ENCODE measurements around the gene MRPS31.
"Not testable (repeated sequence)": the region's sequence is repeated elsewhere in the genome, so short reads cannot be mapped to it uniquely, and the experiment has no call there.

The MRPS31 gene

DNA sequence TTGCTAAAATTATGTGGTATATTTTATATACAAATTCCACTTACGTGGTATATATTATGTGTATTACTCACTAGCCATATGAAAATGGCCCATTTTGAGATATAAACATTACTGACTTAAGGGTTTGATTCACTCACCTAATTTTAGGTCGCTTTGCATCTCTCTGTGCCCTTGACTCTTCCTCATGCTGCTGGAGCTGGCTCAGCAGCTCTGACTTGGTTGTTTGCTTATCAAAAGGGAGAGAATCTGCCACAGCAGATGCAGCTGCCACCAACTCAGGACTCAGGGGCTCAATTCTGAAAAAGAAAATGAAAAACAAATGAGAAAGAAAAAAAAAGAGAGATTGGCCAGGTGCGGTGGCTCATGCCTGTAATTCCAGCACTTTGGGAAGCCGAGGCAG lies 12.2 kb downstream of the MRPS31 start:
- no peak for DNase-seq

GRCh38 chr13:40756042-40756441 lies 14.9 kb downstream of the MRPS31 start:
- DNase-seq: no peak

DNA sequence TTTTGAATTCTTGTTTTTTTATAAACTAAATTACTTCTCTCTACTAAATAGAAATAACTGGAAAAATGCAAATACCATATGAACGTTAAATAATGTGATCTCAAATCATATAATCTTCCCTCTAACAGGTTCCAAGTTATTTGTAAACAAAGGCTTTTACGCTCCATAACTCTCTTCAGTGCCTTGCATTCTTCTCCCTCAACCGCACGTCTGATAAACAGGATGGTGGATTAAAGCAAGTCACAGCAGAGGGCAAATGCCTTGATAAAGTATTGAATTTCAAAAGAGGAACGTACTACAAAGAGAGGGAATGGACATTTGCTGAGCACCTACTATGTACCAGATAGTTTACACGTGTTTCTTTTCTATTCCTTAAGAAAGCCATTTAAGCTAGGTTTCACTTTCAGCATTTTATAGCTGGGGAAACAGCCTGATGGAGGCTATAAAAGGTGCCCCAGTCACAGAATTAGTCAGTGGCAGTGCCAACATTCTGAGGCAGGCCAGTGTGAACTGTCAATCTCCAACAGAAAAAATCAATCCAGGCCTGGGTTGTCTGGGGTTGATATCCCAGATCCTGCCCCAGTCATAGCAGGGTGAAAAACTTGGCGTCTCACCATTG lies 15.8 kb downstream of the MRPS31 start:
- peak in 1 of 5 experiments; percentile 8 for DNase-seq

- no peak for DNase-seq
Measured at GRCh38 chr13:40749327-40749726, 21.7 kb downstream of the MRPS31 start.

- DNase-seq: peak in 1 of 5 experiments; percentile 29
Measured at GRCh38 chr13:40735232-40735548, 35.8 kb downstream of the MRPS31 start.

GRCh38 chr13:40734536-40735231 lies 36.3 kb downstream of the MRPS31 start:
- DNase-seq: not testable (repeated sequence)

DNA sequence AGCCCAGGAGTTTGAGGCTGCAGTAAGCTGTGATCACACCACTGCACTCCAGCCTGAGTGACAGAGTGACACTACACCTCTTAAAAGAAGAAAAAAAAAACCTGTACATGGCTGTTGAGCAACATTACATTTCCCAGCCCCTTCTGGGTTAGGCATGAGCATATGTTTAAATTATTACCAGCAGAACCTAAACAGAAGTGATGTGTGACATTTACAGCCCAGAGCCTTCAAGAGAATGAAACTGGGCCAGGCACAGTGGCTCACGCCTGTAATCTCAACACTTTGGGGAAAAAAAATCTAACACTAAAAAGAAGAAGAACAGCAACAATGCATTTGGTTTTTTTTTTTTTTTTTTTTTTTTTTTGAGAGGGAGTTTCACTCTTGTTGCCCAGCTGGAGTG lies 38.3 kb downstream of the MRPS31 start:
- DNase-seq: peak in 1 of 5 experiments; percentile 6

DNA sequence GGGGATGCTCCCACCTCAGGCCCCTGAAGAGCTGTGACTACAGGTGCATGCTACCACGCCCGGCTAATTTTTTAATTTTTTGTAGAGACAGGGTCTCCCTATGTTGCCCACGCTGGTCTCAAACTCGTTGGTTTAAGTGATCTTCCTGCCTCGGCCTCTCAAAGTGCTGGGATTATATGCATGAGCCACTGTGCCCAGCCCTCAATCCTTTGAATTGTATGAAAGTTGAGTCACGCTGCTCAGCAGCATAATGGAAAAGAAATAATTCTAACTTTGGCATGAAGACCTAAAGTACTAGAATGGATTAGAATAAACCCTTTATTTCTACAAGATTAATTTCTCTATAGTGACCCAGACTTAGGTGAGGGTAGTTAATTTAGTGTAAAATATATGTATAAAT lies 42.4 kb downstream of the MRPS31 start:
- no peak for DNase-seq

DNA sequence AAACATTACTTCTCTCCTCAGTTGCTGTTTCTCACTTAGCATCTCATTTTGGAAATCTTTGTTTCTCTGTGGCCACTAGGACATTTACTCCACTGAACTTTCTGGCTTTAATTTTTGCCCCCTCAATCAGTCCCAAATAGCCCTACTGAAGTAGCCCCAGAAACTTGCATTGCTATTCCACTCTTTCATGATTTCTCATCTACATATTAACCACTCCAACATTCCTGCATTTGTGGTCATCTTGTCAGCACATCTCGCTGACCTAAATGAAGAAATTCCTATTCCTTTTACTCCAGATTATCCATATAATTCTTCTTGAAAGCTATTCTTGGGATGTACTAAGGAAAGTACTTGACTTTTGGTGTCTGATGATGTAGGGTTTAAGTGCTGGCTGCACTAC lies 56.6 kb downstream of the MRPS31 start:
- not testable (repeated sequence) for DNase-seq

- DNase-seq: peak in 1 of 5 experiments; percentile 70
Measured at GRCh38 chr13:40706439-40706838, 64.6 kb downstream of the MRPS31 start.

GRCh38 chr13:40697711-40698110 lies 73.3 kb downstream of the MRPS31 start:
- no peak for DNase-seq

- no peak for DNase-seq
Measured at GRCh38 chr13:40694426-40694825, 76.6 kb downstream of the MRPS31 start.

DNA sequence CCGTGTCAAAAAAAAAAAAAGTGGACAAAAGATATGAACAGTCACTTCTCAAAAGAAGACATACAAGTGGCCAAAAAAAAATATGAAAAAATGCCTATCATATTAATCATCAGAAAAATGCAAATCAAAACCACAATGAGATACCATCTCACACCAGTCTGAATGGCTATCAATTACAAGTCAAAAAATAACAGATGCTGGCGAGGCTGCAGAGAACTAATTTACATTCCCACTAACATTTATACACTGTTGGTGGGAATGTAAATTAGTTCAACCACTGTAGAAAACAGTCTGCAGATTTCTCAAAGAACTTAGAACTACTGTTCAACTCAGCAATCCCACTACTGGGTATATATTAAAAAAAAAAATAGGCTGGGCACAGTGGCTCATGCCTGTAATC lies 78.0 kb downstream of the MRPS31 start:
- DNase-seq: no peak

DNA sequence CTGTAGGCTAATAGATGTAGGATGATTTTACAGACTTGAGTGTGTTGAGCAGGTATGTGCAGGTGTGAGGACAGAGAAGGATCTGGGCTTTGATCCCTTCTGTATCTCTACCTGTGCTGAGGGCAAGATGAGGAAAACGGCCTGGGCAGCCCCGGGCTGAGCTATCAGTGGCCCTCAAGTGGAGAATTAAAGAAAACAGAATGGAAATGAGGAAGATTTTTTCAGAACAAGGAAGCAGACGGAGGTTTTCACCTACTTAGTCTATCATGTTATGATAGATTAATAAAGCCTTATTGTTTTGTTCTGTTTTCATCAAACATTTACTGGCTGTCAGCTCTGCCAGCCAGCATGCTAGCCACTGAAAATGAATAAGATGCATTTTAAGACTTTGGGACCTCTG lies 82.2 kb downstream of the MRPS31 start:
- DNase-seq: no peak

DNA sequence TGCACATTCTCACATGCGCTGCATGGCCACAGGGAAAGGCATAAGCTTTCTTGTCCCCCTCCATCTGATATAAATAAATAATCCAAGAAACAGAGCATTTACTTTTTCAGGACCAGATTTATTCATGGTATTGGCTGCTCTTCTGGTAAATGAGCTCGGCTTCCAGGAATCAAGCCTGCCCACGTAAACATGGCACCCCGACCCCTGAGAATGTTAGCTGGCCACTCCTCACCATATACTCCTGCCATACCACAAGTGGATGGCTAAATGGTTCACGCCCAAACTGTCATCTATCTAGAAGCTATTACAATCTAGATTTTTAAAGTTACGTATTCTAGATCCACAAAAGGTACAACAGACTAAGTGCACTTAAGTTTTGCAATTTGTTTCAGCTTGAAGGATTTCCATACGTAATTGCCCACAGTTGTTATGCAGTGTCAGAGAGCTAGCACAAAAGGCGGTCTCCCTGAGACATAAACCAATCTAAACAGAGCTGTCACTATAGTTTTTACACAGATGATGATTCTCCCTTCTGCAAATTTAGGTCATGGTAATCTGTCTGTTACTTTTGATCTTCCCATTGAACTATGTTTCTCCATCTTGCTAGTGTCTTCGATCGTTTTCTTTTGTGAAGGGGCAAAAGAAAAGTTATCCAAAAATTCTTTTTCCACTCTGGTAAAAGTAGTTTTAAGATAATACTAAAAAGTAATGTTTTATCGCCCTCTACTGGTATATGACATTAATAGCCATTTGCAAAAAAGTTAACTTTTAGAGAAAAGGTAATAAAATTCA lies 88.3 kb downstream of the MRPS31 start:
- DNase-seq: peak in 2 of 5 experiments; percentile 22 to 27

DNA sequence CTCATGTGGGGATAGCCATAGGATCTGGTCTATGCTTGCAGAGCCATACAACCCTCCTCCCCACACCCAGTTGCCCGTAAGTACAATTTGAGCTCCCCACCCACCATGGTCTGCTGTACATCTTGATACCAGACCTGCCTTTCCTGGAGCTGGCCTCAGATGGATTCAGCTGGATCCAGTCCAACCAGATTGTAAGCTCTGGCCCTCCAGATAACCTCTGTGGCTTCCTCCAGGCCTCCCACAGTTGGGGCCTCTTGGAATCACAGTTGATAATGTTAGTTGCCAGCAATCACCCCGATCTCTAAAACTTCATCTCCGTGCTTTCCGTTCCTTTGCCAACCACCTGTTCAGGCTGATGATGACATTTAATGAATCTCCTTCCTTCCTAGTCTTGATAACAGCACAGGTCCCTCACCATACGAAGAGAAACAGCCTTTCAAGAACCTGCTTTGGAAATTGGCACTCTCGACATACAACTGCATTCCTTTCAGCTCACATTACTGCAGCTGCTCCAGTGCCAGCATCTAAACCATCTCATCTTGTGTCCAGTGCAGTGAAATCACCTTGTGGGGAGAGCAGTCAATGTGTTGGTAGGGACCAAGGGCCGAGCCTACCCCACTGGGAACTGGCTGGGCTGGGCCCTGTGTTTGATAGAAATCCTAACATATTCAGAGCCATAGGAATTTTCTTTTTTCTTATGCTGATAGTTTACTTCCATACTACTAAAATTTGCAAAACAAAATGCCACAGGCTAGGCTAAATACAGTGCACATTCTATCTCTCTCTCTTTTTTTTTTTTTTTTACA lies 89.4 kb downstream of the MRPS31 start:
- no peak for DNase-seq

DNA sequence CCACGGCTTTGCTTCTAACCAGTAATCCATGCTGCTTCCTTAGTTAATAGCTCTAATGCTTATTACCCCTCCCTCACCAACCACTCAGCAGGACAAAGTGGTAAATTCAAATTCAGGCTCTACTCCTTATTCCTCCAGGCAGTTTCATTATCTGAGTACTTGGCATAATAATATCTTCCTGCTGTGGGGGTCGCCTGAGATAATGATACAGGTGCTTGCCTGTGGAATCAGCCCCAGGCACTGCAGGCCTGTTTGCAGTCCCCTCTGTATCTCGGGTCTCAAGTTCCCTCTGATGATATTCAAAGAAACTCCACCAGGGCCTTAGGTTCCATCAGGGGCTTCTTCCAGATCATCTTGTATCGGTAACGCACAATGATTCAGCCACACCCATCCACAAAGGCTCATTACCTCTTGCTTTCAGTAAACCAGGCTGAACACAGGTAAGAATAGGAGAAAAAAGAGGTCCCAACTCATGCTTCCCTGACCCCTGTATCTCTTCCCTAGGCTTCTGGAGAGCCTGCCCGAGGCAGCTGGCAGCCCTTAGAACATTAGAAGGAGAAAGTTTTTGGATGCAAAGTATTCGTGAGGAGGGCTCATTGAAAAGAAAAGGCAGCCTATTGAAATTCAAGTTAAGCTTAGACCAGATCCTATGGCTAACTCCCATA lies 90.2 kb downstream of the MRPS31 start:
- no peak for DNase-seq

GRCh38 chr13:40679480-40679985 lies 91.5 kb downstream of the MRPS31 start:
- no peak for DNase-seq
